ELF-1 (cell line): ENCODE data around the gene IQSEC3.
A peak's percentile ranks its signal among the peaks of the same experiment; 100 is the strongest.

Source experiments
- DNase-seq: peaks from one replicate; pipeline ENCODE4 v3.0.0-alpha.2; 2016; ENCODE audit warnings: low read depth, low spot score

Gene IQSEC3

DNA sequence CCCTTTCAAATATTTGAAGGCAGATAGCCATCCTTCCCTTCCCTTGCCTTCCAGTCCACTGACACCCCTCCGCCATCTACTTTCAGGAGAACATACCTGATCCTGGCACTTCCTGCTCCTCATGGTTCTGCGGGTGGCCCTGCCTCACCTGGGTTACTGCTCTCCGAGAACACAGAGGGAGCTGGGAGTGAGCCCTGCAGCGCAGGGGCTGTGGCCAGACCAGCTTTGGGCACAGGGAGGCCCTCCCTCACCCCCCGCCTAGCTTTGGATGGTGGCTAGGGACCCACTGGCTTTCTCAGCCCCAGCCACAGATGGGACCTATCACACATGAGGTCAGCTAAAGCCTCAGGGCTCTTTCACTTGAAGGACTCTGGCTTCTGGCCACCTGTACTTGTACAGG lies 12.4 kb downstream of the IQSEC3 start:
- DNase-seq: no peak

DNA sequence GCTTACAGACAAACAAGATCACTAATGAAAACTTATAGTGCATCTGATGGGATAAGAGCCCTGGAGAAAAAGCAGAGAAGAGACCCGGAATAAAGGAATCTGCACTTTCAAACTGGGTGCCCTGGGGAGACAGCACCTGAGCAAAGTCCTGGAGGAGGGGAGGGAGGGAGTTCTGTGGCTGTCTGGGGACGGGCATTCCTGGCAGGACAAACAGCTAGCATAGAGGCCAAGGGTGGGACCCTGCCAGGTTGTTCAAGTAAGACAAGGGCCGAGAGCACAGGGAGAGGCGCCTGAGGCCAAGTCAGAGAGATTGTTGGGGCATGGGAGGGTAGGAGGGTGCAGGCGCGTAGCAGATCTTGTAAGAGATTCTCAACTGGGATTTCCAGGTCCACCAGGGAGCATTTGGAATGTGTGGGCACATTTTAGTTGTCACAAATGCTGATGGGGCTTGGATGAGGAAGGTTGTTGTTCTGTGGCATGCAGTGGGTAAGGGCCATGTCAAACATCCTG lies 14.2 kb downstream of the IQSEC3 start:
- no peak for DNase-seq

DNA sequence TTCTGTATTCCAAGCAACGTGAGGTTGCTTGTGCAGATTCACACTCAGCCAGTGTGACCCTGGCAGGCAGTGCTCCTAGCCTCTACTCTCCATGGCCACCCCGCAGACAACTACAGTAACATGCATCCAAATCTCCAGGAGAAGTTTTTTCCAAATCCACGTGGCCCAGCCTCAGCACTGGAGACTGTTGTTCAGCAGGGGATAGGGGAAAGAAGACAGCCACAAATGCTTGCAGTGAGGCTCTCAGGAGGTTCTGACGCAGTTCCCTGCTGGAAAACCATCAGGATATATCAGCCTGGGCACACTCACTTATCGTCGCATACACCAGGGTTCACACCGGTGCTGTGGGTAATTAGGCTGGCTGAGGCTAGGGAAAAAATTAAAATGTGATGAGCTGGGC lies 16.2 kb downstream of the IQSEC3 start:
- no peak for DNase-seq

DNA sequence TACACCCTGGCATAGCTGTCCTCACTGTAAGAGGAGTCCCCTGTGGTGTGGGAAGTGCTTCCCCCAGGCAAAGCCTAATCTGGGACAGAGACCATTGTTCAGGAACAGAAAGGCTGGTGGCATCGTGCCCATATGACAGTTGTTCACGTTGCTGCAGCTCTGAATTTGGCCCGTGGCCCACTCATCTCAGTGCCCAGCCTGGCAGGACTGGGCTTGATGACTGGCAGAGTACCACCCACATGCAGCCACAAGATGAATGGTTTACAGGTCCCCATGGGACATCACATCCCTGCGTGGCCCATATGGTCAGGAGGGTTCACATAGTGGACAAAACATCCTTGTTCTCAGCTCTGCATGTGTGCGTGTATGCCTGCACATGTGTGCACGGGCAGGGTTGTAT lies 17.5 kb downstream of the IQSEC3 start:
- DNase-seq: no peak

DNA sequence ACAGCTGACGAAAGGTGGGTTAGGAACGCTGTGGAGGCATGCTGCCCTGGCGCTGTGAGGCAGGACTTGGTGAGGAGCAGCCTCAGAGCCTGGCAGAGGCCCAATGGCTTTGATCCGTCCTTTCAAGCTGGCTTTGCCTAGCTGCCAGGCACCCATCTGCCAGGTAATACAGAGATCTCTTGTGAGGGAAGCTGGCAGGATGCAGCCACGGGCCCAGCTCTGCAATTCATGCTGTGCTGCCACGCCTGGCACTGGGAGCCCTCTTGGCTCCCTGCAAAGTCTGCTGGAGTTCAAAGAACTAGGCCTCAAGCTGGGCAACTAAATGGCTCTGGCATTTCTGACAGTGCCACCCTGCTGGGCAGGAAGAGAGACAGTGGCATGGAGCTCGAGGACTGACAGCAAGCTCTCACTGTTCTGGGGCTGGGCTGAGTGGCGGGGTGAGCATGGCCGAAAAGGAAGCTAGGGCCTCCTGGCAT lies 18.7 kb downstream of the IQSEC3 start:
- no peak for DNase-seq

DNA sequence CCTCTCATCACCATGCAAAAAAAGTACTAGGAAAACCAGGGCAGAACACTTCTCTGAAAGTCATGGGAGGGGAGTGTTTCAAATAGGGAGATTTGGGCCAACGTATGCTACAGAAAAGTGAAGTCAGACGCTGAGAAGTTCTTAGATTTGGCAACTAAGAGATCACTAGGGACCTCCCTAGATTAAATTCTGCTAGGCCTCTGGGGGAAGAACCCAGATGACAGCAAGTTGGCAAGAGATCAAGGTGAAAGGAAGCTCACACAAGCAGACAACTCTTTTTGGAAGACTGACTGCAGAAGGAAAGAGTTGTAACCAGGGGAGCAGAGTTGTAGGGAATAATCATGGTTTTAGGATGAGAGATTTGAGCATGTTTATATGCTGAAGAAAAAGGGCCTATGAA lies 20.7 kb downstream of the IQSEC3 start:
- no peak for DNase-seq

DNA sequence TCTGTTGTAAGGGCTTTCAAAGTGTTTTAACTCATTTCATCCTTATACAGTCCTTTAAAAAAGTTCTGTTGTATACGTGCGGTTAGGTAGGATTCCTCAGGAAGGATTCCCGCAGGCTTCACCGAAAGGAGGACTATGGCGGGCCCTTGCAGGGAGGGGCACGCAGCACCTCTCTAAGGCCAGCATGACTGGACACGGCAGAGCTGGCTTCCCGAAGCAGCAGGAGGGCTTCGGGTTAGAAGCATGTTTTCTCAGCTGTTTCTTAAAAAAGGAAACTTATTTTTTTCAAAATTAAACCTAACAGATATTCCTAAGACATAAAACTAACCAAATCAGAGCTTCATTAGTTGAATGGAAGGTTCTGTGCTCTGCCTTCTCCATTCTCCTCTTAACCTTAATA lies 21.3 kb downstream of the IQSEC3 start:
- no peak for DNase-seq

DNA sequence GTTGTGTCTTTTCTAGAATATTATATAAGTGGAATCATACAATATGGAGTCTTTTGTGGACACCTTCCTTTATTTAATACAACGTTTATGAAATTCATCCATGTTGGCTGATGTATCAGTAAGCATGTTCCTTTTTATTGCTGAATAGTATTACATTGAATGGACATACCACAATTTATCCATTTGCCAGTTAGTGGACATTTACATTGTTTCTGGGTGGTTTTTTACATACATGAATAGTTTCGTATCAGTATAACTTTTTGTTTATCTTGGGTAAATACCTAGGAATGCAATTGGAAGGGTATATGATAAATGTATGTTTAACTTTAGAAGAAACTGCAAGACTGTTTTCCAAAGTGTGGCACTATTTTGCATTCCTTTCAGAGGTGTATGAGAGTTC lies 23.1 kb downstream of the IQSEC3 start:
- no peak for DNase-seq

DNA sequence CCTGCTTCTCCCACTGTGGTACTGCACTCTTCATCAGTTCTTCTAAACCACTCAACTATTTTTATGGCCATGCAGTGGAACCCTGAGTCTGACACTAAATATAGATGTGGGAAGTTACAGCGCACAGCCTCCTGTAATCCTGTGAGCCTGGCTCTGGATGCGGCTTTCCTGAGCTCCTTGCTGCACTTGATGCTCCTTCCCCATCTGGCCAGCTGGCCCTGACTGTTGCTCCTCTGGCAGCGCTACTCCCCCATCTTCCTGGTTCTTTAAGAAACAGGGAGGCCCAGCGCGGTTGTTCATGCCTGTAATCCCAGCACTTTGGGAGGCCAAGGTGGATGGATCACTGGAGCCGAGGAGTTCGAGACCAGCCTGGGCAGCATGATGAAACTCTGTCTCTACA lies 24.6 kb downstream of the IQSEC3 start:
- no peak for DNase-seq

DNA sequence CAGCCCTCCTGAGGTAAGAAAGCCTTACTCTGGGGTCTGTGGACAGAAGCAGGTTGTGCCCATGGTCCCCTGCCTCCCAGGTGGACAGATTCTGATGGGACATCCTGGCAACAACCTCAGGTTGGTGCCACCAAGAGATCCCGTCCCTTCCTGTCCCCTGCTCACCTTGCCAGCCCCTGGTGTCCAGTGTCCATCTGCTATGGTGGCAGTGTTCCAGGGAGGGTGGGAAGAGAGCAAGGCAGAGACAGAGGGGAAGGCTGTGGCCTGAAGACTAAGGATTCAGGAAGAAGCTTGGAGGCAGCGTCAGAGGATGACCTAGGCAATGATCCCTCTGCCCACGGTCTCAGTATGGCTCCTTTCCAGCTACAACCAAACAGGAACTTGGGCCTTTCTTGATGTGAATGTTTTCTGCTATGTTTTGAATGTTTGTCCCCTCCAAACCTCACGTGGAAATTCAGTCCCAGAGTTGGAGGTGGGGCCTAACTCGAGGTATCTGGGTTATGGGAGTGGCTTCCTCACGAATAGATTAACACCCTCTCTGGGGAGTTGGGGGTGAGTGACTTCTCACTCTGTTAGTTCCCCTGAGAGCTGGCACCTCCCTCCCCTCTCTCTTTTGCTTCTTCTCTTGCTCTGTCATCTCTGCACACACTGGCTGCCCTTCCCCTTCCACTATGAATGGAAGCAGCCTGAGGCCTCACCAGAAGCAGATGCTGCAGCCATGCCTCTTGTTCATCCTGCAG lies 26.9 kb downstream of the IQSEC3 start:
- DNase-seq: no peak

DNA sequence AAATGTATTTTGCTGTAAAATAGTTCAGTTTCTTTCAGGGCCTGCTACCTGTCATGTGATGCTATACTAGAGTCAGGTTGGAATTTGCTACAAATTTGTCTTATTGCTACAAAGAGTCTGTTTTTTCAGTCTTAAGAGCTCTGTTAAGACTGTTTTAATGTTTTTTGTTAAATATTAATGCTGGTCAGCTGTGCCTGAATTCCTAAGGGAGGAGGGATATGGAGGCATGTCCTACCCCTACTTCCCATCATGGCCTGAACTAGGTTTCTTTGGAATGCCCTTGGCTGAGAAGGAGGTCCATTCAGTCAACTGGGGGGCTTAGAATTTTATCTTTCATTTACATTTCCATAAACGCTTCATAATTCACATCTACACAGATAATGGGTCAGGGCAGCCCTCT lies 30.0 kb downstream of the IQSEC3 start:
- no peak for DNase-seq

DNA sequence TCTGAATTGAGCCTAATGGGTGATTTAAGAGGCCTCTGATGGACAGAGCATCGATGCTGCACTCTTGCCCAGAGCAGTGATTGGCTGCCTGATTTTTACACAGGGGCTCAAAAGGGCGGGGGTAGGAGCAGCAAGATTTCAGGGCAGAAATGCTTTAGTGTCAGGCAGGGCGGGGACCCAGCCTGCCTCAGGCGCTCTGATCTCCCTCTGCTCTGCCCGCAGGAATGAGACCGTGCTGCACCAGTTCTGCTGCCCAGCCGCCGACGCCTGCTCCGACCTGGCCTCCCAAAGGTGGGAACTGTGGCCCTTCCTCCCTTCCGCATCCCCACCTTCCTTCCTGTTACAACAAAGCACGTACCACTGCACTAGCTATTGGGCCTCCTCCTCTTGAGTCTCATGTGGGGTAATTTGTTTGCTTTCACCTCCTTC lies 32.4 kb downstream of the IQSEC3 start:
- peak; percentile 49 for DNase-seq

DNA sequence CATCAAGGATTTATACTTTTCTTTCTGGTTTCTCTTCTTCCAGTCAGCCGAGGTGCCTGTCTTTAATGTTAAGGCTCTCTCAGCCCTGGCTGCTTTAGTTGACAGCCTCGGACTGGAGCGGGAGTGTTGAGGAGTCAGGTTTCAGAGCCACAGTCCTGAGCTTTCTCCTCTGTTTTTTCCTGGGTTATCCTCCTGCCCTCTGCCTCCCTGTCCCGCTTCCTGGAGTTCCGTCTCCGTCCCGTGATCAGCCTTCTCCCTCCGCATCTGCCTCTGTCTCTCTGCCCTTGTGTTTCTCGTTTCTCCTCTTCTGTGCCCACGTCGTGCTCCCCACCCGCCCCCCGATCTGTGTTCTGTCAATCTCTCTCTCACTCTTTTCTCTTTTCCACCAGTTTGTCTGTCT lies 33.0 kb downstream of the IQSEC3 start:
- peak; percentile 34 for DNase-seq

DNA sequence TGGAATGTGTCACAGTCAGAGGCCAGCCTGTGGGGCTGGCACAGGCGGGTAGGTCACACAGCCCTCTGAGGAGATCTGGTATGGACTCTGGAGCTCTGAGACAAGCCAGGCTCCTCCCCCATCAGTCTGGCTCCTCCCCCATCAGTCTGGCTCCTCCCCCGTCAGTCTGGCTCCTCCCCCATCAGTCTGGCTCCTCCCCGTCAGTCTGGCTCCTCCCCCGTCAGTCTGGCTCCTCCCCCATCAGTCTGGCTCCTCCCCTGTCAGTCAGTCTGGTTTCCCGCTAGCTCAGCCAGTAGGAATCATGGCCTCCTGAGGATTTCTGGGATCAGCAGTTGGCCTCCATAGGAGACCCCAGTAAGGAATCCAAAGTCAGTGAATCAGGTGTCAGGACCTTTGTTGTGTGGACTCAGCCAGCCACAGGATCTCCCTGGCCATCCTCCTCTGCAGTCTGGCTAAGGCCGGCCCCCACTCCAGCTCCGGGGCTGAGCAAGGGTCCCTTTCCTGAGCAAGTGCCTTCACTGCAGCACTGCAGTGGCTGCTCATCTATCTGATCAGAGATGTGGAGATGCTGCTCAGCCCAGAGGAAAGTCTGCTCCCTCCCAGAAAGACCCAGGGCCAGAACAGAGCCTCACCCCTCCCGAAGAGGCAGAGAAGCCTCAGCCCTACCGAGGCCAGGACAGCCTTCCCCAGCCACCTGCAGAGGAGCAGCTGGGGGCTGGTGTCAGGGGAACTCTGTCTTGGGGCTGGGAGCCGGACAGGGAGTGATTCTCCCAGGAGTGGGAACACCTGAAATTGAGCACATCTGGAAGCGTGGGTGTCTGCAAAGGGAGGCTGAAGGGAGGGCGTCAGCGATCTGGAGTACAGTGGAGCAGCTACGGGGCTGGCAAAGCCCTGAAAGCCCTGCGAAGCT lies 35.7 kb downstream of the IQSEC3 start:
- no peak for DNase-seq

DNA sequence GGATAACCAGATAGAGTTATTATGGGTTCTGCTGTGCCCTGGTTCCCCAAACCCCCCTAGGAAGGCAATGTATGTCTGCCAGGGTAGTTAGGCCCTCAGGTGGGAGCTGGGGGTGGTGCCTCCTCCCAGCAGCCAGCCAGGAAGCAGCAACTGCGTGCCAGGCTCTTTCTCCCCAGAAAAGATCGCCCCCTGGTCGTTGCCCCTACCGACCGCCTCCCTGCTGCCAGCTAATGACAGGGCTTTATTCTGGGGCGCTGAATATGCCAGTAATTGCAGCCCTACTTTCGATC lies 36.3 kb downstream of the IQSEC3 start:
- no peak for DNase-seq

DNA sequence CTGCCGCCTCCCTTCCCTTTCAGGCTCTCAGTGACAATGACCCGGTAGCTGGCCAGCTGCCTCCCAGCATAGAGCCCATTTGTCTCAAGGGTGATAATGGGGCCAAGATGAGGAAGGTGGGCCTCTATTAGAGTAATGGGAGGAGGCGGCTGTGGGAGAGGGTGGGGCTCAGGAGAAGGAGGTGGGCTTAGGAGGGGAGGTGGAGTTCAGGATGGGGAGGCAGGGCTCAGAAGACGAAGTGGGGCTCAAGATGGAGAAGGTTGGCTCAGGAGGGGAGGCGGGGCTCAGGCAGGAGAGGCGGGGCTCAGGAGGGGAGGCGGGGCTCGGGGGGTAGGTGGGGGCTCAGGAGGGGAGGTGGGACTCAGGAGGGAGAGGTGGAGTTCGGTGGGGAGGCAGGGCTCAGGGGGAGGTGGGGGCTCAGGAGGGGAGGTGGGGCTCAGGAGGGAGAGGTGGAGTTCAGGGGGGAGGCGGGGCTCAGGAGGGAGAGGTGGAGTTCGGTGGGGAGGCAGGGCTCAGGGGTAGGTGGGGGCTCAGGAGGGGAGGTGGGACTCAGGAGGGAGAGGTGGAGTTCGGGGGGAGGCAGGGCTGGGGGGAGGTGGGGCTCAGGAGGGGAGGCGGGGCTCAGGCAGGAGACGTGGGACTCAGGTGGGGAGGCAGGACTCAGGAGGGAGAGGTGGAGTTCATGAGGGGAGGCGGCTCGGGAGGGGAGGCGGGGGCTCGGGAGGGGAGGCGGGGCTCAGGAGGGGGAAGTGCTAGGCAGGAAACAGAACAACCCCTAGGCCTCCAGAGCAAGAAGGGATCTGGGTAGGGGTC lies 36.8 kb downstream of the IQSEC3 start:
- DNase-seq: no peak

DNA sequence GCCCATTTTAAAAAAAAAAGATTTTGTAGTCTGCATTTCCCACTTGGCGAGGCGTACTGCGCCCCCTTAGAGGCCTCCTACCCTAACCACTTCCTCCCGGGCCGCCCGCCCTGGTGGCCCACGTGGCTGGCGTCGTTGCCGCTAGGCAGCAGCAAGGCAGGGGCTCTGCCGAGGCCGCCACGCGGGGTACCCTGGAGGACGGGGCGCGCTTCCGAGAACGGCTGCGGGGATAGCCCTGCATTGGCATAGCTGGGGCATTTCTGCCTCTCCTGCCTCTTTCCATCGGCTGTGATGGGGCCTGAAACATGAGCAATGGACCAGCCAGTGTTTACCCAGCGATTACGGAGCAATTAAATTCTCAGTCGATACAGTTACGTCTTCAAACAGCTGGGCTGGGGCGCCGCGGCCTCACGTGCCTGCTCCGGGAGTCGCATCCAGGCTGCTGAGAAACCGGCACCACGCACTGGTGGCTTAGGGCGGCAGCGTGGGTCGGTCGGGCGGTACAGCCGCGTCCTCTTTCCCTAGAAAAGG lies 38.0 kb downstream of the IQSEC3 start:
- DNase-seq: no peak

DNA sequence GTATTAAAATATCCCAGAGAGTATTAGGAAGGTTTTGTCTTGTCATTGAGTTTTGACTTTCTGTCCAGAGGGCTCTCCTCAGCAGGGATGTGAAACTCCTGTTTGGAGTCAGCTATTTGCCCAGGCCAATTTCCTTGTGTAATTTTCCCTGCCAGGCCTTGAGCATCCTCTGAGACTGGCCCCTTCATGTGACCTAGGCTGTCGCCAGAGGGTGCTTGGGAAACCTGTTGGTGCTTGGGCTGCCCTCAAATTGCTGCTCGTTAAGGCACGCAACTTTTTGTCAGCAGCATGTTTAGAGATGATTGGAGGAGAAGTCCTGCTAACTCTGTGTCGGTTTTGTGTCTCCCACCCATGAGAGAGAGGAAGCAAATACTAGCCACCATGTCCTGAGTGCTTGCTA lies 39.1 kb downstream of the IQSEC3 start:
- no peak for DNase-seq

DNA sequence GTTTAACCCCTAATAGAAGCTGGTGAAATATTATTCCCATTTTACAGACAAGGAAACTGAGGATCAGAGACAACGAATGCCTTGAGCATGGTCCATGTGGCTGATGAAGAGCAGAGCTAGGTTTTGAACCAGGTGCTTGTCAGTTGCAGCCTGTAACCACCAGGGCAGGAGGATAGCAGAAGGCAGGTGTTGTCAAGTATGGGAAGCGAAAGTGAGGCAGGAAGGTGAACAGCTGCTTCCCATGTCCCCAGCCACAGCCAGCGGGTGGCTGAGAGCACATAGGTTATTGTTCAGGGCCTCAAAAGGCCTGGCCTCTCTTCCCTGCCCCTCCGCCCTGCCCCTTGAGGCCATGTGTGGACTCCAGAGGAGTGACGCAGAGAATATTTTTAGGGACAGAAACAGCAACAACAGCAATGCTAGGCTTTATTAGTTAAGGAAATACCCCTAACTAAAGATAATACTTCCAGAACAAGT lies 39.6 kb downstream of the IQSEC3 start:
- peak; percentile 52 for DNase-seq

DNA sequence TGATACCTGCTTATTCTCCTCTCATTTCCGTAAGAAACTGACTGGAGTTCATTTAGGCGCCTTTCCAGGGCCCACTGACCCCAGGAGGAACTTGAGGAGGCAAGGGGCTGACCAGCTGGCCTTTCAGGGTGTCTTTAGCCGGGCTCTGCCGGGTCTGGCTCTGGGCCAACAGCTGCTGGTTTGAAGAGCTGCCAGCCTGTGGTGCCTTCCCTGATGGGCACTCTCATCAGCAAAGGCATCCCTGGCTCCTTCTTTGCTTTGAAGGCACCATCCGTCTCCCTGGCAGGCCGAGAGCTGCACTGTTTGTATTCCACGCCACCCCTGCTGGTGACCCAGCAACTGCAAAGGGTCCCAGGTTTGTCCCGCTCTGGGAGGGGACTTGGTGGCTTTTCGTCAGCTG lies 42.0 kb downstream of the IQSEC3 start:
- DNase-seq: no peak

DNA sequence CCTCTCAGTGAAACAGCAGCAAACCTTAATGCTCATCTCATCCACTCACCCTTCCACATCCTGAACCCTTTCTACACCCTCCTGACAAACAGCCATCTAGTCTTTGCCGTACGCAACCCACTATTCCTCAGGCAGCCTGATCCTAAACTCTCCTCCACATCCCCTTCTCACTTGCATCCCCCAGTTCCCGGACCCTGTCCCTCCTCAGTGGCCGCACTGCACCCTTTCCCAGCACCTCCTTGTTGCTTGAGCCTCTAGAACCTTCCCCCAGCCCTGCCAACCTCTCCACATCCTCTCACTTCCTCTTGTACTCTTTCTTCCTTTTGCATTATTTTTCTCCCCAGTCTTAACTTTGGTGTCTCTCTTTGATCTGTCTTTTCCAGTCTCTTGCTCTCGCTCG lies 42.9 kb downstream of the IQSEC3 start:
- no peak for DNase-seq

DNA sequence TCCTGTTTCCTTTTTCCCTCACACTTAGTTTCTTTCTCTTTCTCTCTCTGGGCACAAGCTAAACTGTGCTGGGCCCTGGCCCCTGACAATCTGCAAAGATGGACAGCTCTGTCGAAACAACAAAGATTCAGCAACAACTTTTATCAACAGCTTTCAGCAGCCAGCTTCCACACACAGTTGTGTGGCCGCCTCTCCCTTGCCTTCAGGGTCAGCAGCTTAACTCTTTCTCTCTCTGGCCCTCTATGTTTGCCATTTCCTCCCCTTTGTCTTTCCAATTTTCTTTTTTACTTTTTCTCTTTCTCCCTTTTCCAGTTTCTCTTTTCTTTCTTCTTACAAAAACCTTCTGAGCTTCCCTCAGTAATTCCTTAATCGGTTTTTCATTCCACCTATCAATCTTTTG lies 43.3 kb downstream of the IQSEC3 start:
- no peak for DNase-seq
